HFF-Myc (cell line): ENCODE results near the gene LRP3.
A peak's percentile ranks its signal among the peaks of the same experiment; 100 is the strongest.

Source experiments
- DNase-seq: peaks from one replicate; pipeline ENCODE4 v3.0.0-alpha.2; 2011; ENCODE audit warnings: low read depth; ENCODE audit errors: extremely low read depth
- H3K4me3 ChIP-seq: replicated peaks from 2 replicates; pipeline ENCODE4 v1.5.1; 2011; ENCODE audit warnings: low read depth, mild to moderate bottlenecking, control low read depth, low read length
- CTCF ChIP-seq: IDR thresholded peaks from 2 replicates; pipeline ENCODE4 v1.5.1; 2012; ENCODE audit warnings: mild to moderate bottlenecking, low read depth, low read length, control low read depth; ENCODE audit errors: missing control alignments

The LRP3 gene

GRCh38 chr19:33239223-33239975 is 45.3 kb downstream of the LRP3 start:
- DNase-seq: no peak
- H3K4me3 ChIP-seq: no peak overlapping the region
- TF ChIP-seq CTCF: no peak

GRCh38 chr19:33240181-33240771 is 46.1 kb downstream of the LRP3 start:
- DNase-seq: no peak
- TF ChIP-seq CTCF: no peak
- no peak overlapping the region for H3K4me3 ChIP-seq

- TF ChIP-seq CTCF: no peak
- no peak overlapping the region for H3K4me3 ChIP-seq
- no peak for DNase-seq
Measured at GRCh38 chr19:33241091-33241529, 47.0 kb downstream of the LRP3 start.

GRCh38 chr19:33241530-33242101 is 47.5 kb downstream of the LRP3 start:
- H3K4me3 ChIP-seq: no peak overlapping the region
- no peak for DNase-seq
- peak; percentile 54 for TF ChIP-seq CTCF

- no peak for TF ChIP-seq CTCF
- H3K4me3 ChIP-seq: no peak overlapping the region
- no peak for DNase-seq
Measured at GRCh38 chr19:33242131-33242530, 48.0 kb downstream of the LRP3 start.

- no peak overlapping the region for H3K4me3 ChIP-seq
- no peak for DNase-seq
- no peak for TF ChIP-seq CTCF
Measured at GRCh38 chr19:33242911-33243310, 48.8 kb downstream of the LRP3 start.
